NCI-H748 (cell line): ENCODE data around the gene DLG1.
"Not testable (repeated sequence)": the region's sequence is repeated elsewhere in the genome, so short reads cannot be mapped to it uniquely, and the experiment has no call there.

Source experiments
- DNase-seq: peaks from one replicate; lab custom pipeline; 2025; ENCODE audit not compliant: unreplicated experiment; lab: John Stamatoyannopoulos, UW

DLG1 gene

DNA sequence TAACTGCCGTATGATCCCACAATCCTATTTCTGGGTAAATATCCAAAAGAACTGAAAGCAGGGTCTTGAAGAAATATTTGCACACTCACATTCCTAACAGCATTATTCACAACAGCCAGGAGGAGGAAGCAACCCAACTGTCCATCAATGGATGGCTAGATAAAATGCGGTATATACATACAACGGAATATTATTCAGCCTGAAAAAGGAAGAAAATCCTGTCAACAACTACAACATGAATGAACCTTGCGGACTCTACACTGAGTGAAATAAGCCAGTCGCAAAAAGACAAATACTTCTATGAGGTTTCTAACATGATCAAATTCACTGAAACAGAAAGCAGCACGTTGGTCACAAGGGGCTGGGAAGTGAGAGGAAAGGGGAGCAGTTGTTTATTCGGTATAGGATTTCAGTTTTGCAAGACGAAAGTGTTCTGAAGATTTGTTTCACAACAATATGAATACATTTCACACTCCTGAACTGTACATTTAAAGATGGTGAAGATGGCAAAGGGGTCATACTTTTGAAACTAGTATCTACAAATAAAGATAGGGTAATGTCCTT lies 6.2 kb downstream of the DLG1 start:
- no peak for DNase-seq

DNA sequence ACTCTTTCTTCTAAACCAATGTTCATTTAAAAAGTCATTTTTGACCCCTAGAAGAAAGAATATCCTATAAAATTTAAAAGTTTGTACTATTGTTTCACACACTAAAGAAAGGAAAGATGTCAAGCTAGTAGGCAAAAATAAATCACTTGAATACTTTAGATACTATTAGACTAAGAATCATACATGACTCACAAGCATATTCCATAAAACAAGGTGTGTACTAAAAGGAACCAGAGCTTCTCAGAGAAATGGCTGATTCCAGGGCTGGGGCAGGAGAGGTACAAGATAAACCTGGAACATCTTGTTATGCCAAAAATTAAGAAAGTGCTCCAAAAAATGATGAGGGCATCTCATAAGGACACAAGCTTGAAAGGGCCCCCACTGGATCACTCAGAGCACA lies 8.7 kb downstream of the DLG1 start:
- no peak for DNase-seq

DNA sequence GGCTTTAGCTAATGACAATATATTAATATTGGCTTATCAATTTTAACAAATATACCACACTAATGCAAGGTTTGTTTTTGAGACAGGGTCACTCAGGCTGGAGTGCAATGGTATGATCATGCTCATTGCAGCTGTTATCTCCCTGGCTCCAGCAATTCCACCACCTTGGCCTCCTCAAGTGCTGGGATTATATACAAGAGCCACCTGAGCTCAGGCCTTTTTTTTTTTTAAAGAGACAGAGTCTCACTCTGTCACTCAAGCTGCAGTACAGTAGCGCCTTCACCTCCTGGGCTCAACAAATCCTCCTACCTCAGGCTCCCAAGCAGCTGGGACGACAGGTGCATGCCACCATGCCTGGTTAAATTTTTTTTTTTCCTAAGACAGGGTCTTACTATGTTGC lies 11.7 kb downstream of the DLG1 start:
- no peak for DNase-seq

DNA sequence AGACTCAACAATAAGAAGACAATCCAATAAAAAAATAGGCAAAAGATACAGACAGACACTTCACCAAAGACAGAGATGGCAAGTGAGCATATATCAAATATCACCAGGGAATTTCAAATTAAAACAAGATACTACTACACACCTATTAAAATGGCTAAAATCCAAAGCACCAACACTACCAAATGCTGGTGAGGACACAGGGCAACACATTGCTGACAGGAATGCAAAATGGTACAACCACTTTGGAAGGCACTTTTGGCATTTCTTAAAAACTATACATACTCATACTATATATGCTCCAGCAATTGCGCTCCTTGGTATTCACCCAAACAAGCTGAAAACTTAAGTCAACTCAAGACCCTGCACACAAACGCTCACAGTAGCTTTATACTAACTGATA lies 12.9 kb downstream of the DLG1 start:
- no peak for DNase-seq

DNA sequence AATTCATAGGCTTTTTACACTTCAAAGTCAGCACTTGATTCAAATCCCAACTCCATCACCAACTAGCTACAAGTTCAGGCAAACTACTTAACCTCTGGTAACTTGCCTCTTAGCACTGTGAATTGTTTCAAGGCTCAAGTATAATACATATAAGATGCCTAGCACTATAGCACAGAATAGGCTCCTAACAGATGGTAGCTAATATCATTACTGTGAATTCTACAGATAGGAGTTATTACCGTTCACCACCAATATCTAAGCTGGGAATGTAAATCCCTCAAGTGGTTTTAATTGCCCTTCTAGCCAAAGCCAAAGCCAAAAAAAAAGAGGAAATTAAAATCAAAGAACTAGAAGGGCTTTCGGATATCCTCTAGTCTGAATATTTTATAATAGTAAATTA lies 15.4 kb downstream of the DLG1 start:
- DNase-seq, result no peak

DNA sequence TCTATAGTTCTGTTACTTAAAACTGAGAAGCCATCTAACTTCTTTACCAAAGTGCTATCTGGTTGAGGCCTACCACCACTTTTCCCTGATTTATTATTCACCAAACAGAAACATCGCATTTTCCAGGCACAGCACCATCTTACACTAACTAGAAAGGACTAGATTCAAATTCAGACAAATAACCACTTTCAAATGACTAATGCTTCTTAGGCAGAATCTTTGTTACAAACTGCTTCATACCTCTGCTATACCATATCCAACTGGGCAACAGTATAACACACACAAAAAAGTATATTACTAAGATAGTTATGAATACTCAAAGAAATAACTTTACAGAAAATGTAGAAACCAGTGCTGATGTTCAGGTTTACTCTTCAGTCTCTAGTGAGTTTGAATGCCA lies 16.6 kb downstream of the DLG1 start:
- no peak for DNase-seq

DNA sequence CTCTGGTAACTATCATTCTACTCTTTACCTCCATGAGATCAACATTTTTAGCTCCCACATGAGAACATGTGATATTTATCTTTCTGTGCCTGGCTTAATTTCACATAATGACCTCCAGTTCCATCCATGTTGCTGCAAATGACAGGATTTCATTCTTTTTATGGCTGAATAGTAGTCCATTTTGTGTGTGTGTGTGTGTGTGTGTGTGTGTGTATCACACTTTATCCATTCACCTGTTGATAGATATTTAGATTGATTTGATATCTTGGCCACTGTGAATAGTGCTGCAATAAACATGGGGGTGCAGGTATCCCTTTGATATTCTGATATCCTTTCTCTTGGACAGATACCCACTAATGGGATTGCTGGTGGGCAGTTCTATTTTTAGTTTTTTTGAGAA lies 18.3 kb downstream of the DLG1 start:
- DNase-seq, result no peak

DNA sequence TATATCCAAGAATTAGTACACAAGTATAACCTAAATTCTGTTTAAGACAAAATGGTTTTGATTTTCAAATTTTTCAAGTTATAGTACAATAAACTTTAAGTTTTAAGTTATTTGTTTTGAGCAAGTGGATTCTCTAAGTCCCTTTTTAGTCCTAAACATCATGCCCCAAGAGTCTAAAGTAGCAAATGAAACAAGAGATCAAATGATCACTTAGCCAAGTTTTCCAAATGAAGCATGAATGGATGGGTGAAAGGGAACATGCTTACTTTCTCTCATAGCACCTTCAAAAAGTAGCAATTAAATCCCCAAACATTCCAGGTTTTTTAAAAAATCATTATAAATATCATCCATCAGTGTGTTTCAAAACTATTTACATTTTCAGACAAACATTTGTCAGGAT lies 19.5 kb downstream of the DLG1 start:
- no peak for DNase-seq

DNA sequence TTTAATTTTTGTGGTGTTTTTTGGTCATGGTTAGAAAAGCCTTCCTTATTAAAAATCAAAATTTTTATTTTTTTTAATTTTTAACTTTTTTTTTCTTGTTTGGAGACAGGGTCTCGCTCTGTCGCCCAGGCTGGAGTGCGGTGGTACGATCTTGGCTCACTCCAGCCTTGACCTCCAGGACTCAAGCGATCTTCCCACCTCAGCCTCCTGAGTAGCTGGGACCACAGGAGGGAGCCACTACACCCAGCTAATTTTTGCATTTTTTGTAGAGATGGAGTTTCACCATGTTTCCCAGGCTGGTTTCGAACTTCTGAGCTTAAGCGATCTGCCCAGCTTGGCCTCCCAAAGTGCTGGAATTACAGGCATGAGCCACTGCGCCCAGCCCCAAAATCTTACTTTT lies 21.6 kb downstream of the DLG1 start:
- not testable (repeated sequence) for DNase-seq

DNA sequence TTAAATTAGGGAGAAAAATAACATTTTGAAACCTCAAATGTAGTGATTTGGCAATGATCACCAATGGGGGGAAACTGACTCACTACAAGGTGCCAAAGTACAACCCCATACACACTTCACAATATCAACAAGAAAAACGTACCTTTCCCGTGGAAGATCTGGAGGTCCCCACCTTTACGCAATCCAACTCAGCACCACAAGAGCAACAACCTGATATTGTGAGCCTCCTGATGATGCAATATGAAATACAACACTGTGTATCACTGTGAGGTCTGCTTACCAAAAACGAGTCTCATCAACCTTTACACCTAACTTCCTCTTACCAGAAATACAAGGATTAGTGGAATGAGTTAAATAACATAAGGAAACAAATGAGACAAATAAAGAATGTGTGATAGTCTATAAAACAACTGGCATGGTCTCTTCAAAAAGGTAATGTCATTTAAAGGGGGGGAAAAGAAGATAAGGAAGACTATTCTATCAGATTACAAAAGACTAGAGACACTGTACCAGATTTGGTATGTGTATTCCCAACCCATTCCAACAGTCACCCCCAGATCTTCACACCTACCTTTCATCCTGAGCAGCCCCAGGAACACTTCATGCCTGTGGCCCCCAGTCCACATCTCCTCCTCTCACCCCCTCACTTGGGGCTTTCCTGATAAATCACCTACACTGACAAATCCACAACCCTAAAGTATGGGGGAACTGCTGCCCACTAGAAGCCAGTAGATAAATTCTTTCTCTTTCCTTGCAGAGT lies 27.7 kb downstream of the DLG1 start:
- DNase-seq, result no peak

DNA sequence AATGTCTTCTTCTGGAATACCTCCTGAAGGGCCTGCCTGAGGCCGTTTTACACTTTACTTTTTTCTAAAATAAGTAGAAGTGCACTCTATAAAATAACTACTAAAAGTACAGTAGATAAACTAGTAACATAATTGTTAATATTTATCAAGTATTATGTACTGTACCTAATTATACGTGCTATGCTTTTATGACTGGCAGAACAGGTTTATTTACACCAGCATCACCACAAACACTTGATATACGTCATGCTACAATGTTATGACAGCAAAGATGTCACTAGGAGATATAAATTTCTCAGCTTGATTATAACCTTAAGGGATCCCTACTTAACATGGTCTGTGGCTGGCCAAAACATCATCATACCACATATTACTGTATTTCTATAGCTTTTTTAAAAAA lies 29.4 kb downstream of the DLG1 start:
- no peak for DNase-seq

DNA sequence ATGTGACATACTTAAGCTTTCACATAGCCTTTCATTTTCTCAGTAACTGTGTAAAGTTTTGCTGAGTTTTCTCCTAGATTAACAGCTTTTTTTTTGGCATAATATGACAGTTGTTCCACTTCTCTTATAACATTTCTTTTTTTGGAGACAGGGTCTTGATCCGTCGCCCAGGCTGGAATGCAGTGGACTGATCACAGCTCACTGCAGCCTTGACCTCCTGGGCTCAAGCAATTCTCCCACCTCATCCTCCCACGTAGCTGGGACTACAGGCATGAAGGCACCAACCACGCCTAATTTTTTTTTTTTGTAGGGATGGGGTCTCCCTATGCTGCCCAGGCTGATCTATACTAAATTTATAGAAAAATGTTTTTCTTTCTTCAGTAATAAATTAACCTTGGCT lies 30.1 kb downstream of the DLG1 start:
- DNase-seq, result no peak

DNA sequence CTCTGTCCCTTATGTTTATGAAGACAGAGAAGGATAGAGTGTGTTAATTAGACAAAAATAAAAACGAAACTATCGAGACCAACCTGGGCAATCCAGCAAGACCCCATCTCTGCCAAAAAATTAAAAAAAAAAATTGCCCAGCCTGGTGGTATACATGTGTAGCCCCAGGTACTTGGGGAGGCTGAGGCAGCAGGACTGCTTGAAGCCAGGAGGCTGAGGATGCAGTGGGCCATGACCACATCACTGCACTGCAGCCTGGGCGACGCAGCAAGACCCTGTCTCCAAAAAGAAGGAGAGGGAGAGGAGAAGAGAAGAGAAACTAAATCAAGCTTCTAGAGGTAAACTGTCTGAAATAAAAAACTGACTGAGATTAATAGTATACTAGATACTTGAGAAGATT lies 32.1 kb downstream of the DLG1 start:
- DNase-seq, result no peak

DNA sequence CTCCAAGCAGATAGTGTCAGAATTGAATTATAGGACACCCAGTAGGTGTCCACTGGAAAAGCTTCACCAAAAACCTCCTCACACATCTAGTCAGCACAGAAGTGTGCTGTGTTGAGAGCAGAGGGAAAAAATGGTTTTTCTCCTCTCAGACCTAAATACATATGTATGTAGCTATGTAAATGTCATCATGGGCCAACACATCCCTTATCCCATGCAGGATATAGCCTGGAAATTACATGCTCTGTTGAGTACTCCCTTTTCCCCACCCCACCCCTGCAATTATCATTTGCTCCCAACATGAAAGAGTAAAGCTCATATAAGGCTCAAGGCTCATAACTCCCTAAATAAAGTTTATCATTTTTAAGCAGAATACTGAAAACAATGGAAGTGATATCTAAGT lies 35.7 kb downstream of the DLG1 start:
- DNase-seq, result no peak

DNA sequence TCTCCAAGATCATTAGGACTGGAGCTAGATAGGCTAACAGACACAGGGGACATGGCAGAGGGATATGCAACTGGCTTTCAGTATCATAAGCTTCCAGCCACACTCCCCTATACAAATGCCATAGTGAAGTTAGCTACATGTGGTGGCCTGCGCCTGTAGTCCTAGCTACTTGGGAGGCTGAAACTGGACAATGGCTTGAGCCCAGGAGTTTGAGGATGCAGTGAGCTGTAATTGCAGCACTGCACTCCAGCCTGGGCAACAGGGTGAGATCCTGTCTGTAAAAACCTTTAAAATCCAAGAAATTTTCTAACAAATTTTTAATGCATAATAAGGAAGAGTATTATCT lies 37.3 kb downstream of the DLG1 start:
- DNase-seq, result no peak

DNA sequence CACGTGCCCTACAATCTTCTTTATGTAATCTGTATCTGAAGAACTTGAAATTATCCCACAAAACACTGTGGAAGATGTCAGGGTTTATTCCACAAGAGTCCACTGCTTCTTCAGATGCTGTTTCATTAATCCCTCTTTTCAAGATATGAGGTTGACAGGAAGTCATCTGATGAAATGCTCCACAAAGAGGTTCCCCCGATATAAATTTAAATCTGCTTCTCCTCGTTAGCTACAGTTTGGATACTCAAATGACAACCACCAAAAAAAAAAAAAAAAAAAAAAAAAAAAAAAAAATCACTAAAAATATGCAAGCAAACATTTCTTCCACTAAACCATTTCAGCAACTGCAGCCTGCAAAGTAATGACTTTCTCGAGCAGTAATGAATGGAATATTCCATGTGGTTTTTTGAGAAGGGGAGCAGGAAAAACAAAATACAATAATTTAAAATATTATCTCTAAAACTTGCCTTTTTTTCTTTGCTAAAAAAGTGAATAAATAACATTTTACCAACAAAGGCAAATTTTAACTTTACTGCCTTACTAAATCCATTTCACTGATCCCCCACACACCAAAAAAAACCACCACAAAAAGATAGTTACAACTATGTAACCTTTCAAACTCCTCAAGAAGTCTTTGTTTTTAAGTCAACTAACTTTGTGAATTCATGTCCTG lies 37.8 kb downstream of the DLG1 start:
- DNase-seq, result no peak

DNA sequence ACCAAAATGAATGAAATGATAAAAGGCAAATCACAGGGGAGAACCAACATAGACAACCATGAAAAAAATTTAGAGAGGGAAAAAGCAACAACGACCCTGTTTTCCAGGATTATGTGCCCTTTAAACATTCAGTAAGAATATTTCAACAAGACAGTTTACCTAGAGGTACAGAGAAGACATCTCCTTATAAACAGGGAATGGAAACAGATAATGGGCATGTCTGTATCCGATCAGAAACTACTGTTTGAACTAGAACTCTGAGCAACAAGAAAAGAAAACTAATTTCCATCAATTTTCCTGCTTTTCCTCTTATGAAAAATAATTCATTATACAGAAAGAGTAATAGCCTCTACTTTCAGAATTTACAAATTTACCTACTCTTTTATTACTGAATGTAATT lies 39.3 kb downstream of the DLG1 start:
- DNase-seq, result no peak

DNA sequence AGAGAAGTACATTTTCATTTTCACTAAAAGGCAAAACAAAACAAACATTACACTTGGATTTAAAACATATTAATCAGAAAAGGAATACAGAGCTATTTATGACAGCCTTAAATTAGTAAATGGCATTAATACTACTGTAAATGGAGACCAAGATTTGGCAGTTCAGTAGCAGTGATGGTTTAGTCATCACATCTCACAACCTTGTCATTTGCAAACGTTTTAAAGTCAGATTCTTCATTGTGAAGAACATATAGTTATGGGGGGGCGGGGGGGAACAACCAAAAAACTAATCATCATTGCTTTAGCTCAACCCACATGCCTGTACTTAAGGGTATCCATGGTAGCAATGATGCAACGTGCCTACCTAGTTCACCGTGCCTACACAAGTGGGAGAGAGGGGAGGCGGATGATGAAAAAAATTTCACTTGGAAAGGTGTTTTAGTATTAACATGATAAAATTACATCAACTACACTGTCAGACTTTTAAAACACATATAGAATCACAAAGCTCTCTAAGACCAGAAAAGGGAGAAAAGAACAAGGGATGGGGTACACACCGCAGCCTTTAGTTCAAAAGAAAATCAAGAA lies 40.1 kb downstream of the DLG1 start:
- no peak for DNase-seq

DNA sequence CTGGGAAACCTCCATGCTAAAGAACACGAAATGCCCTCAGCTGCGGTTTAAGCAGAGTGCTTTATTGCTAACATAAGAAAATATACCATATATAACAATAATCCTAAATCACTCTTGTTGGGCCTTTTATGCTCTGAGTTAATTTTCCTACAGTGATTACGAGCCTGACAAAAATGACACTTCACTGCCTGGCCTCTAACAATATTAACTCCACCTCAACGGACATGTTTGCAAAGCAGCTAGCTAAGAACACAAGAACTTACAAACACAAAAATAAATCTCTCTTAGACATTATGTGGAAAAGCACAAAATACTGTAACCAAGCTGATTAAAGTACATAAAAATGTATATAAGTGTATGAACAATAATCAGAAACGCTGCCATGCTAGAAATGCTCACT lies 40.7 kb downstream of the DLG1 start:
- DNase-seq, result no peak

DNA sequence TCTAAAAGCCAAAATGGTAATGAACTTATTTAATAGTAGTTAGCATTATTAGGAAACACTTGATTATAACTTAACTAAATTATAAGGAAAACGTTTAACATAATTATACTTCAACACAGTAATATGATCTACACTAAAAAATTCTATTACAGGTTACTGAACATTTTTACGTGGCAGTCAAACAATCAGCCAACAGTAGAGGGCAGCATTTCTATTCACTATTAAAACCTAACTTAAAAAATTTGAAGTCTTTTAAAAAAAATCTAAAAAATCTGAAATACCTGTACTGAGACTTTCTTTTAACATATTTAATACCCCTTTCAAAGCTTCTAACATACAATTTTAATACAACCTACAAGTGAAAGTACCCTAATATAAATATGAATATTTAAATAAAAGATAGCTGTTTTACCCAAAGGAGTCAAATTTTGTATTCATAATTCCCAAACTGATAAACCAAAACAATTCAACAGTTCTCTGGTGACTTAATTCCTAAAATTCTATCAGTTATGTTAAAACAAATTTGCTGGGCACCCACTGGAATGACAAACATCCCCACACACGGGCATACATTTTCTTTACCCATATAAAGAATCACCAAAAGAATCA lies 41.5 kb downstream of the DLG1 start:
- peak; percentile 18 for DNase-seq

DNA sequence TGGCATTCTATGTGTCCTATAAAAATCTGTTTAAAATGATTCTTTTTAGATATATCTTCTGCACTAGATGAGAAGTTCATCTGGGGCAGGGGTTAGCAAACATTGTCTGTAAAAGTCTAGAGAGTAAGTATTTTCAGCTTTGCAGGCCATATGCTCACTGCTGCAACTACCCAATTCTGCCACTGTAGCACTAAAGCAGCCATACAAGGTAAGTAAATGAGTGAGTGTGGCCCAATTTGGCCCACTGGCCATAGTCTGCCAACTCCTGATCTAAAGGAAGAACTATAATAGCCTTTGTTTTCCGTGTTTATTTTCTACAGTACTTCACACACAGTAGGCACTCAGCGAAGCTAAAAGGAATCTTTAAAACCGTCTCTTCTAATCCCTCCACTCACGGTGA lies 42.3 kb downstream of the DLG1 start:
- DNase-seq, result no peak
